AG04450 (cell line): ENCODE measurements around the gene CENPF. TPM values are rescaled to one million over a fixed set of nuclear protein-coding genes. Genes with fewer than 3 reads are reported as not detected.

Source experiments
- CTCF ChIA-PET: fragments of 300-600, 350-600 bp; formaldehyde crosslinking; extraction: SDS; loops from one replicate; lab custom pipeline; 2022; ENCODE audit warnings: antibody characterized with exemption, inconsistent platforms; lab: Charles Lee
- POLR2A ChIA-PET: fragments of 350-600 bp; formaldehyde crosslinking; extraction: SDS; loops from one replicate; lab custom pipeline; 2021; ENCODE audit warnings: antibody characterized with exemption, inconsistent platforms; lab: Yijun Ruan, JAX
- DNase-seq: peaks from one replicate; pipeline ENCODE4 v3.0.0-alpha.2; 2011; ENCODE audit warnings: low read depth, low spot score
- H3K27ac ChIP-seq: one replicate; pipeline ENCODE4 v1.5.1; 2012; ENCODE audit warnings: low read depth, low read length, control low read depth
- H3K27me3 ChIP-seq: one replicate; pipeline ENCODE4 v1.6.0; 2012; ENCODE audit warnings: low read length; ENCODE audit not compliant: control insufficient read depth, insufficient read depth
- H3K4me3 ChIP-seq: 2 replicates; pipeline ENCODE4 v1.5.1; 2011; ENCODE audit warnings: mild to moderate bottlenecking, low read depth, low read length, control low read depth
- H3K9me3 ChIP-seq: 2 replicates; pipeline ENCODE4 v1.5.1; 2012; ENCODE audit warnings: low read length; ENCODE audit not compliant: control insufficient read depth, insufficient read depth
- CTCF ChIP-seq: IDR thresholded peaks from 2 replicates; pipeline ENCODE4 v1.5.1; 2011; ENCODE audit warnings: low read depth, low read length, control low read depth, inconsistent platforms
- polyA plus RNA-seq: library from polyadenylated mRNA; depleted of rRNA; stranded (reverse); fragments of >200 nt; gene quantifications from 2 replicates; pipeline ENCODE4 v1.2.3, GENCODE V29; 2011

The CENPF gene
- polyA plus RNA-seq, 1 experiment, result 17.5 TPM

- CTCF ChIA-PET, result interaction anchor here (1.6 to 2.9 kb wide), 4 partner anchors 16 to 304 kb away, joined by 5 to 15 read pairs (median 11); no protein-coding TSS in a partner anchor
- Histone ChIP-seq H3K9me3 (no peaks in the 10 kb centered on the region), H3K27ac (no peak overlapping the region), H3K27me3 (no peaks in the 10 kb centered on the region), H3K4me3 (no peak overlapping the region)
- POLR2A ChIA-PET, result no interaction called here
- no peak for TF ChIP-seq CTCF
- DNase-seq, result no peak
Measured at GRCh38 chr1:214565310-214565709, 37.7 kb upstream of the CENPF start.

DNA sequence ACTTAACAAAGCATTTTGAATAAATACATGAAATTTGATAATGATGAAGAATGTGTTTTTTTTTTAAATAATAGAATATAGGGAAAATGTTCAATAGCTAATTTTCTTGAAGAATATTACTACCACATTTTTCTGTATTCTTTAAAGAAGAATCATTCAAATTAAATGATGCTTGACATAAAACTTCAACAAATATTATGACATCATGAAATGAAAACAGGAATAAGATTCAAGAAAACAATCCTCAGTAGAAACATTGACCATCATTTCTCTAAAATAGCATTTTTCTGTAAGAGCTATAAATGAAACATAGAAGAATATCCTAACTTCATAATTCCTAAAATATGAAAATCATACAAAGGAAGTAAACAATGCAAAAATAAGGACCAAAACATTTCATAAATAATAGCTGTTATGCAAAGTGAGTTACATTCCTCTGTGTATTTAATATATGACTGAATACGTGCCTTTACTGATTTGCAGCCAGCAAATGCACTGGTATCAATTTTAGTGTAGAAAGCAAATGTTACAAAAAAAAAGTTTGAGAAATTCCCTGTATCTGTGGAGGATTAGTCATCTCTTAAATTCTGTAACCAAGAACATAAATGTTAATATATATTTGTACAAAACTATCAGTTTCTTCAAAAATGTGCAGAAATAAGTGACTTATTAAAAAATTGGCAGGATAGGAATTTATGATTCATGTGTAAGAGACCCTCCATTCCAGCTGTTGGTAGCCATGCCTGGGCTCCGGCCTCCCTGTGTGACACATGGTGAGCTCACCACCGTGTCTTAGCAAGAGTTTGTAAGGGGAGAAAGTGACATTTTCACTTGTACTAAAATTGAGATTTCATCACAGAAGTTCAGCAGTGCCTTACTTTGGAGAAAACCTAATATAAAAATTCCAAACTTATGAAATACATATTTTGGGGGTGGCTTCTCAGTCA is 36.6 kb upstream of the CENPF start:
- ChIA-PET CTCF (interaction anchor here (0.9 to 2.9 kb wide), 7 partner anchors 17 to 306 kb away, joined by 3 to 15 read pairs (median 5); no protein-coding TSS in a partner anchor), POLR2A (interaction anchor here (1.4 kb wide), 1 partner anchor 15 kb away, joined by 5 read pairs; the partner anchor contains the start of gene PTPN14)
- no peak overlapping the region for H3K4me3 ChIP-seq
- TF ChIP-seq CTCF, result no peak
- DNase-seq, result no peak
- H3K27me3 ChIP-seq, result no peaks in the 10 kb centered on the region
- H3K27ac ChIP-seq, result no peak overlapping the region
- no peaks in the 10 kb centered on the region for H3K9me3 ChIP-seq

GRCh38 chr1:214567481-214567980 is 35.5 kb upstream of the CENPF start:
- DNase-seq, result no peak
- ChIA-PET POLR2A (interaction anchor here (1.4 kb wide), 1 partner anchor 16 kb away, joined by 5 read pairs; the partner anchor contains the start of gene PTPN14), CTCF (interaction anchor here (0.9 to 2.9 kb wide), 3 partner anchors 17 to 235 kb away, joined by 3 to 14 read pairs (median 4); no protein-coding TSS in a partner anchor)
- Histone ChIP-seq H3K27ac (no peak overlapping the region), H3K27me3 (no peaks in the 10 kb centered on the region), H3K4me3 (no peak overlapping the region), H3K9me3 (no peaks in the 10 kb centered on the region)
- no peak for TF ChIP-seq CTCF

GRCh38 chr1:214568328-214568727 is 34.7 kb upstream of the CENPF start:
- H3K4me3 ChIP-seq, result no peak overlapping the region
- DNase-seq, result no peak
- ChIA-PET CTCF (interaction anchor here (0.6 to 2.9 kb wide), 3 partner anchors 16 to 46 kb away, joined by 3 to 14 read pairs (median 4); no protein-coding TSS in a partner anchor), POLR2A (interaction anchor here (0.7 kb wide), 1 partner anchor 281 kb away, joined by 9 read pairs; no protein-coding TSS in a partner anchor)
- no peaks in the 10 kb centered on the region for H3K9me3 ChIP-seq
- H3K27me3 ChIP-seq, result no peaks in the 10 kb centered on the region
- TF ChIP-seq CTCF, result no peak
- H3K27ac ChIP-seq, result no peak overlapping the region
